RWPE1 (cell line): Measurements from ENCODE around the gene GALNT1.

Source experiments
- CTCF ChIA-PET: fragments of 350-600 bp; sonication (Branson Sonifier 250); formaldehyde crosslinking; extraction: SDS; loops from one replicate; lab custom pipeline; 2021; lab: Yijun Ruan, JAX
- POLR2A ChIA-PET: fragments of 400-600 bp; formaldehyde crosslinking; extraction: SDS; loops from one replicate; lab custom pipeline; 2020; ENCODE audit warnings: antibody characterized with exemption; ENCODE audit not compliant: low non-redundant PET; lab: Yijun Ruan, JAX
- DNase-seq: peaks from one replicate; pipeline ENCODE4 v3.0.0; 2012; ENCODE audit warnings: low spot score
- H3K27ac ChIP-seq: fragments of 450-650 bp; 2 replicates; pipeline ENCODE4 v1.5.1; 2017
- CTCF ChIP-seq: fragments of 450-650 bp; conservative IDR thresholded peaks from 2 replicates; pipeline ENCODE4 v1.5.1; 2017; ENCODE audit warnings: low read depth, mild to moderate bottlenecking

The GALNT1 gene

GRCh38 chr18:35703043-35703688, 121.6 kb downstream of the GALNT1 start:
- no peak overlapping the region for H3K27ac ChIP-seq
- POLR2A ChIA-PET, result no interaction called here
- no peak for TF ChIP-seq CTCF
- DNase-seq, result no peak
- CTCF ChIA-PET, result no interaction called here

GRCh38 chr18:35705988-35706387, 124.4 kb downstream of the GALNT1 start:
- DNase-seq, result no peak
- ChIA-PET POLR2A (no interaction called here), CTCF (interaction anchor here (0.8 kb wide), 1 partner anchor 100 kb away, joined by 3 read pairs; no protein-coding TSS in a partner anchor)
- no peak overlapping the region for H3K27ac ChIP-seq
- no peak for TF ChIP-seq CTCF

GRCh38 chr18:35707247-35707646, 125.7 kb downstream of the GALNT1 start:
- CTCF ChIA-PET, result no interaction called here
- no peak for TF ChIP-seq CTCF
- no peak for DNase-seq
- no peak overlapping the region for H3K27ac ChIP-seq
- POLR2A ChIA-PET, result no interaction called here

GRCh38 chr18:35707674-35708073, 126.1 kb downstream of the GALNT1 start:
- ChIA-PET CTCF (no interaction called here), POLR2A (no interaction called here)
- no peak for TF ChIP-seq CTCF
- no peak for DNase-seq
- no peak overlapping the region for H3K27ac ChIP-seq

- no peak for TF ChIP-seq CTCF
These were observed 129.0 kb downstream of the GALNT1 start for GRCh38 chr18:35710581-35710980.

GRCh38 chr18:35711227-35711626, 129.7 kb downstream of the GALNT1 start:
- no peak for TF ChIP-seq CTCF
- no peak for DNase-seq
- CTCF ChIA-PET, result no interaction called here
- POLR2A ChIA-PET, result no interaction called here
- no peak overlapping the region for H3K27ac ChIP-seq

More at GRCh38 chr18:35710581-35710980, 129.0 kb downstream of the GALNT1 start:
- DNase-seq, result no peak
- ChIA-PET CTCF (no interaction called here), POLR2A (no interaction called here)
- no peak overlapping the region for H3K27ac ChIP-seq
